A549 (cell line): ENCODE data around the gene OR2AK2. TPM values are rescaled to one million over a fixed set of nuclear protein-coding genes. Genes with fewer than 3 reads are reported as not detected.
A peak's percentile ranks its signal among the peaks of the same experiment; 100 is the strongest.
"Not testable (repeated sequence)": the region's sequence is repeated elsewhere in the genome, so short reads cannot be mapped to it uniquely, and the experiment has no call there.

Experiments used
- ATAC-seq, 2 experiments: fragments of 200-7000 bp in 1 of 2; fragments of >200 bp in 1 of 2; cut with Nextera tagmentation in 1 of 2; cut with Tn5 transposase in 1 of 2; 3 replicates each; pipeline versions ENCODE4 v1.8.0 to v1.9.1; 2018 to 2020; ENCODE audit warnings: mild to moderate bottlenecking in 1 of 2, moderate library complexity in 1 of 2
- CTCF ChIA-PET: fragments of 300-600 bp; sonication (Branson Sonifier 250); formaldehyde crosslinking; extraction: SDS; loops from one replicate; lab custom pipeline; 2021; ENCODE audit warnings: antibody characterized with exemption, inconsistent platforms; lab: Yijun Ruan, JAX
- POLR2A ChIA-PET: fragments of 350-600 bp; formaldehyde crosslinking; extraction: SDS; loops from one replicate; lab custom pipeline; 2021; ENCODE audit warnings: antibody characterized with exemption, inconsistent platforms; lab: Yijun Ruan, JAX
- DNase-seq, 2 experiments: peaks; one replicate each; pipeline versions ENCODE4 v3.0.0 to v3.0.0-alpha.2; 2011 to 2016; ENCODE audit warnings: low read depth in 1 of 2, low spot score in 1 of 2
- FAIRE-seq: peaks from 2 replicates; lab custom pipeline; 2011; peaks lifted over from hg19 to GRCh38; lab: Jason Lieb, UNC
- H3K27ac ChIP-seq, 2 experiments: fragments of >200 bp; sonication (Bioruptor Twin); formaldehyde crosslinking; 3 replicates each; pipeline ENCODE4 v1.5.1; 2016 to 2017
- H3K4me1 ChIP-seq: fragments of >200 bp; sonication (Bioruptor Twin); formaldehyde crosslinking; 3 replicates; pipeline ENCODE4 v1.6.1; 2016
- H3K4me2 ChIP-seq: fragments of >200 bp; sonication (Bioruptor Twin); formaldehyde crosslinking; 3 replicates; pipeline ENCODE4 v1.6.1; 2016
- H3K4me3 ChIP-seq: fragments of >200 bp; sonication (Bioruptor Twin); formaldehyde crosslinking; 3 replicates; pipeline ENCODE4 v1.5.1; 2016
- H3K9me3 ChIP-seq: fragments of >200 bp; sonication (Bioruptor Twin); formaldehyde crosslinking; 3 replicates; pipeline ENCODE4 v1.6.1; 2016
- ATOH8 ChIP-seq: fragments of 250-450 bp; sonication (Bioruptor Pico); IDR thresholded peaks from 2 replicates; pipeline ENCODE4 v1.5.0; 2020; ENCODE audit warnings: low read depth, mild to moderate bottlenecking, moderate library complexity
- BHLHE40 ChIP-seq: IDR thresholded peaks from 2 replicates; pipeline ENCODE4 v1.6.1; 2012; ENCODE audit warnings: low read depth, low read length, inconsistent platforms
- CBX2 ChIP-seq: fragments of 200-600 bp; sonication (generic); IDR thresholded peaks from 2 replicates; pipeline ENCODE4 v1.6.1; 2016; ENCODE audit warnings: low read depth, mild to moderate bottlenecking, borderline replicate concordance
- CBX8 ChIP-seq: fragments of 200-600 bp; sonication (generic); IDR thresholded peaks from 2 replicates; pipeline ENCODE4 v1.6.1; 2016
- CEBPB ChIP-seq, 2 experiments: fragments of >200 bp in 1 of 2; sonication (Bioruptor Twin) in 1 of 2; formaldehyde crosslinking in 1 of 2; IDR thresholded peaks; 2 replicates each; pipeline ENCODE4 v1.6.1; 2012 to 2016
- CHD2 ChIP-seq: fragments of 150-350 bp; IDR thresholded peaks from 2 replicates; pipeline ENCODE4 v1.6.1; 2014; ENCODE audit warnings: low read length; ENCODE audit not compliant: partially characterized antibody
- CHD4 ChIP-seq: fragments of 200-600 bp; sonication (generic); IDR thresholded peaks from 2 replicates; pipeline ENCODE4 v1.6.1; 2016; ENCODE audit warnings: antibody characterized with exemption, mild to moderate bottlenecking, borderline replicate concordance
- CTCF ChIP-seq: fragments of >200 bp; sonication (Bioruptor Twin); formaldehyde crosslinking; IDR thresholded peaks from 3 replicates; pipeline ENCODE4 v1.5.1; 2016
- EP300 ChIP-seq, 2 experiments: fragments of >200 bp; sonication (Bioruptor Twin); formaldehyde crosslinking; IDR thresholded peaks; 2 replicates in 1 of 2; 3 replicates in 1 of 2; pipeline ENCODE4 v1.6.1; 2016 to 2017
- ESRRA ChIP-seq: fragments of 150-350 bp; IDR thresholded peaks from 2 replicates; pipeline ENCODE4 v1.6.1; 2014; ENCODE audit warnings: mild to moderate bottlenecking, low read length, borderline replicate concordance
- FOSB ChIP-seq: fragments of 250-450 bp; sonication (Bioruptor Pico); IDR thresholded peaks from 2 replicates; pipeline ENCODE4 v1.5.0; 2020; ENCODE audit warnings: mild to moderate bottlenecking, moderate library complexity
- HDAC2 ChIP-seq: fragments of 200-600 bp; sonication (generic); IDR thresholded peaks from 2 replicates; pipeline ENCODE4 v1.6.1; 2016
- HOXA7 ChIP-seq: fragments of 250-450 bp; sonication (Bioruptor Pico); IDR thresholded peaks from 2 replicates; pipeline ENCODE4 v1.5.0; 2020; ENCODE audit warnings: mild to moderate bottlenecking, moderate library complexity
- HOXB5 ChIP-seq: fragments of 250-450 bp; sonication (Bioruptor Pico); IDR thresholded peaks from 2 replicates; pipeline ENCODE4 v1.5.0; 2020; ENCODE audit warnings: mild to moderate bottlenecking, moderate library complexity
- JUN ChIP-seq, 2 experiments: fragments of >200 bp; sonication (Bioruptor Twin); formaldehyde crosslinking; IDR thresholded peaks; 2 replicates in 1 of 2; 3 replicates in 1 of 2; pipeline ENCODE4 v1.6.1; 2016 to 2017
- JUNB ChIP-seq: fragments of >200 bp; sonication (Bioruptor Twin); formaldehyde crosslinking; IDR thresholded peaks from 2 replicates; pipeline ENCODE4 v1.6.1; 2016
- KDM1A ChIP-seq: fragments of 200-600 bp; sonication (generic); IDR thresholded peaks from 2 replicates; pipeline ENCODE4 v1.6.1; 2016; ENCODE audit warnings: low read depth, mild to moderate bottlenecking
- MAZ ChIP-seq: fragments of 150-350 bp; IDR thresholded peaks from 2 replicates; pipeline ENCODE4 v1.6.1; 2014; ENCODE audit warnings: antibody characterized with exemption, low read depth, low read length, borderline replicate concordance
- NFE2L2 ChIP-seq: fragments of 150-350 bp; conservative IDR thresholded peaks from 2 replicates; pipeline ENCODE4 v1.6.1; 2014; ENCODE audit warnings: low read length
- POLR2A ChIP-seq: IDR thresholded peaks from 2 replicates; pipeline ENCODE4 v1.6.1; 2012; ENCODE audit warnings: mild to moderate bottlenecking, low read length
- RAD21 ChIP-seq, 2 experiments: fragments of >200 bp in 1 of 2; sonication (Bioruptor Twin) in 1 of 2; formaldehyde crosslinking in 1 of 2; IDR thresholded peaks in 1 of 2; conservative IDR thresholded peaks in 1 of 2; 2 replicates in 1 of 2; 3 replicates in 1 of 2; pipeline ENCODE4 v1.6.1; 2012 to 2018; ENCODE audit warnings: inconsistent platforms in 1 of 2
- RCOR1 ChIP-seq: fragments of 150-350 bp; IDR thresholded peaks from 2 replicates; pipeline ENCODE4 v1.6.1; 2014; ENCODE audit warnings: antibody characterized with exemption, low read length, low read depth
- RNF2 ChIP-seq: fragments of 200-600 bp; sonication (generic); IDR thresholded peaks from 2 replicates; pipeline ENCODE4 v1.6.1; 2016; ENCODE audit warnings: low read depth, mild to moderate bottlenecking, antibody characterized with exemption, moderate library complexity, borderline replicate concordance
- ZFP36 ChIP-seq: fragments of 450-650 bp; IDR thresholded peaks from 2 replicates; pipeline ENCODE4 v1.6.1; 2014; ENCODE audit warnings: borderline replicate concordance; ENCODE audit not compliant: partially characterized antibody
- WGBS: methylation state at CpG from one replicate; pipeline ENCODE4 v1.1.6; 2017; ENCODE audit errors: missing lambda C conversion rate; 5-methylcytosine and 5-hydroxymethylcytosine counted together
- polyA plus RNA-seq, 4 experiments: library from polyadenylated mRNA; depleted of rRNA in 3 of 4; stranded (reverse); fragments of >200 nt; fragmentation: RNase III in 1 of 4; extraction: RNeasy Plus Mini Kit Qiagen cat#74134 plus additional on column Dnase treatment in 1 of 4; gene quantifications; 2 replicates in 3 of 4; 3 replicates in 1 of 4; pipeline ENCODE4 v1.2.3, GENCODE V29; 2011 to 2017
- TF ChIP-seq, protein P1 (sequence below): fragments of 150-350 bp; IDR thresholded peaks from 2 replicates; pipeline ENCODE4 v1.6.1; 2014; ENCODE audit warnings: low read depth, mild to moderate bottlenecking, low read length
- TF ChIP-seq, protein P2 (sequence below): fragments of 200-600 bp; sonication (generic); IDR thresholded peaks from 2 replicates; pipeline ENCODE4 v1.6.1; 2016; ENCODE audit warnings: antibody characterized with exemption, mild to moderate bottlenecking, moderate library complexity

OR2AK2 gene
- polyA plus RNA-seq, 2 of the 4 experiments (the other 2 are of a cell fraction) = not detected

DNA sequence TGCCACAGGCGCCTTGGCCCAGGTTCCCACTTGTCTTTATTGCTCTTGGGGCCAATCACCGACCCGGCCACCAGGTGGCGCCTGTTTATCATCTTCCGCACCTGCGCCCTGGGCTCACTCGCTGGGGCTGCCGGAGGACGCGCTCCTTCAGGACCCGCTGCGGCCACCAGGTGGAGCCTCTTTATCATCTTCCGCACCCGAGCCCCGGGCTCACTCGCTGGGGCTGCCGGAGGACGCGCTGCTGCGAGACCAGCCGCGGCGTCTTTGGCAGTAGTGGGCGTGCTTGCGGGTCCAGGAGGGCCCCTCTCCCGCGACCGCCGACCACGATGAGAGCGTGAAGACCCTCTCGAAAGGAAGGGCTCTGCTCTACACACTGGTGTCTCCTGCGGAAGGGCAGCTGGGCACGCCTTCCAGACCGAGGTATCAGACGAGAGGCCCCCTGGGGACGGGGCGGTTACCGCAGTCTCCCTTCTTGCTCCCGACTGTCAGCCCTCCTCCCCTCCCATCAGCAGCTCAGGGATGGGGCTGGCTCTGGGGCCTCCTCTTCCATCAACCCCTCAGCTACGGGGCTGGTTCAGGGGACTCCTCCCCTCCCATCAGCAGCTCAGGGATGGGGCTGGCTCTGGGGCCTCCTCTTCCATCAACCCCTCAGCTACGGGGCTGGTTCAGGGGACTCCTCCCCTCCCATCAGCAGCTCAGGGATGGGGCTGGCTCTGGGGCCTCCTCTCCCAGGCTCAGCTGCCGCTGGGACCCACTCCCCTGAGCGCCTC is 27.9 kb upstream of the OR2AK2 start:
- FAIRE-seq, POLR2A ChIA-PET, H3K9me3 ChIP-seq, CTCF ChIA-PET, H3K4me1 ChIP-seq, H3K27ac ChIP-seq, H3K4me3 ChIP-seq, H3K4me2 ChIP-seq: not testable (repeated sequence)
- peak in 1 of 2 experiments; percentile 83; a peak in 3 of 6 replicates for ATAC-seq
- TF ChIP-seq RAD21 (conservative IDR thresholded peaks at IDR 0.05 in 1 of 2, IDR thresholded peaks at IDR 0.05 in 1 of 2) = peak in 1 of 2 experiments; percentile 14; a peak in 1 of 5 replicates
- WGBS = 66% methylated on average over 42 of the region's 44 CpGs
- peak in 1 of 2 experiments; percentile 39 for DNase-seq

DNA sequence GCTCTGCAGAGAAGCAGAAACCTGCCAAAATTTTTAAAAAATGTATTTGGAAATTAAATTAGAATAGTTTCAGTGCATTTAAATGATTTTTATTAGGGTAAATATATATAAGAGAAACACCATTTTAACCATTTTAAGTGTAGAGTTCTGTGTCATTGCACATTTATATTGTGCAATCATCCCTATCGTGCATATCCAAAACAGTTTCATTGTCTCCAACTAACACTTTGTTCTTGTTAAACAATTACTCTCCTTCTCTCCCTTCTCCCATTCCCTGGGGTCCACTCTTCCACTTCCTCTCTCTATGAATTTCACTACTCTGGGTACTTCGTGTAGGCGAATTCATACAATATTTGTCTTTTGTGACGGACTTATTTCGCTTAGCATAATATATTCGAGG is 22.4 kb upstream of the OR2AK2 start:
- CTCF ChIA-PET = no interaction called here
- H3K4me2 ChIP-seq = no peak overlapping the region
- H3K4me3 ChIP-seq = no peak overlapping the region
- DNase-seq (no peak), FAIRE-seq (no peak)
- WGBS = 10% methylated on average over 6 of the region's 6 CpGs
- POLR2A ChIA-PET = no interaction called here
- H3K9me3 ChIP-seq = no peaks in the 10 kb centered on the region
- no peak overlapping the region for H3K27ac ChIP-seq
- no peaks in the 10 kb centered on the region for H3K4me1 ChIP-seq
- TF ChIP-seq, protein P1, sequence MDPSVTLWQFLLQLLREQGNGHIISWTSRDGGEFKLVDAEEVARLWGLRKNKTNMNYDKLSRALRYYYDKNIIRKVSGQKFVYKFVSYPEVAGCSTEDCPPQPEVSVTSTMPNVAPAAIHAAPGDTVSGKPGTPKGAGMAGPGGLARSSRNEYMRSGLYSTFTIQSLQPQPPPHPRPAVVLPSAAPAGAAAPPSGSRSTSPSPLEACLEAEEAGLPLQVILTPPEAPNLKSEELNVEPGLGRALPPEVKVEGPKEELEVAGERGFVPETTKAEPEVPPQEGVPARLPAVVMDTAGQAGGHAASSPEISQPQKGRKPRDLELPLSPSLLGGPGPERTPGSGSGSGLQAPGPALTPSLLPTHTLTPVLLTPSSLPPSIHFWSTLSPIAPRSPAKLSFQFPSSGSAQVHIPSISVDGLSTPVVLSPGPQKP = no peak
- no peak for TF ChIP-seq BHLHE40
- TF ChIP-seq JUN (IDR thresholded peaks at IDR 0.05) = no peak
- no peak for TF ChIP-seq KDM1A
- TF ChIP-seq CBX8 = no peak
- TF ChIP-seq CTCF = no peak
- TF ChIP-seq EP300 (IDR thresholded peaks at IDR 0.05) = no peak
- TF ChIP-seq RNF2 = no peak
- TF ChIP-seq, all 56 proteins: peak for 0
- ATAC-seq = no peak

GRCh38 chr1:247948558-247948957 is 16.5 kb upstream of the OR2AK2 start, which contains the start of gene OR2L8:
Gene OR2L8, plus strand, starts transcription at chr1:247948858. Its CDS starts 0 bp downstream, at chr1:247948858.
- POLR2A ChIA-PET = no interaction called here
- TF ChIP-seq JUNB = no peak
- TF ChIP-seq CHD2 = no peak
- TF ChIP-seq, protein P2, sequence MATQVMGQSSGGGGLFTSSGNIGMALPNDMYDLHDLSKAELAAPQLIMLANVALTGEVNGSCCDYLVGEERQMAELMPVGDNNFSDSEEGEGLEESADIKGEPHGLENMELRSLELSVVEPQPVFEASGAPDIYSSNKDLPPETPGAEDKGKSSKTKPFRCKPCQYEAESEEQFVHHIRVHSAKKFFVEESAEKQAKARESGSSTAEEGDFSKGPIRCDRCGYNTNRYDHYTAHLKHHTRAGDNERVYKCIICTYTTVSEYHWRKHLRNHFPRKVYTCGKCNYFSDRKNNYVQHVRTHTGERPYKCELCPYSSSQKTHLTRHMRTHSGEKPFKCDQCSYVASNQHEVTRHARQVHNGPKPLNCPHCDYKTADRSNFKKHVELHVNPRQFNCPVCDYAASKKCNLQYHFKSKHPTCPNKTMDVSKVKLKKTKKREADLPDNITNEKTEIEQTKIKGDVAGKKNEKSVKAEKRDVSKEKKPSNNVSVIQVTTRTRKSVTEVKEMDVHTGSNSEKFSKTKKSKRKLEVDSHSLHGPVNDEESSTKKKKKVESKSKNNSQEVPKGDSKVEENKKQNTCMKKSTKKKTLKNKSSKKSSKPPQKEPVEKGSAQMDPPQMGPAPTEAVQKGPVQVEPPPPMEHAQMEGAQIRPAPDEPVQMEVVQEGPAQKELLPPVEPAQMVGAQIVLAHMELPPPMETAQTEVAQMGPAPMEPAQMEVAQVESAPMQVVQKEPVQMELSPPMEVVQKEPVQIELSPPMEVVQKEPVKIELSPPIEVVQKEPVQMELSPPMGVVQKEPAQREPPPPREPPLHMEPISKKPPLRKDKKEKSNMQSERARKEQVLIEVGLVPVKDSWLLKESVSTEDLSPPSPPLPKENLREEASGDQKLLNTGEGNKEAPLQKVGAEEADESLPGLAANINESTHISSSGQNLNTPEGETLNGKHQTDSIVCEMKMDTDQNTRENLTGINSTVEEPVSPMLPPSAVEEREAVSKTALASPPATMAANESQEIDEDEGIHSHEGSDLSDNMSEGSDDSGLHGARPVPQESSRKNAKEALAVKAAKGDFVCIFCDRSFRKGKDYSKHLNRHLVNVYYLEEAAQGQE = no peak
- no peak for TF ChIP-seq POLR2A
- TF ChIP-seq RCOR1 = no peak
- no peak for TF ChIP-seq KDM1A
- no peak for TF ChIP-seq HDAC2
- no peak for TF ChIP-seq CBX2
- no peak for TF ChIP-seq ZFP36
- TF ChIP-seq ESRRA = no peak
- no peak for TF ChIP-seq HOXB5
- no peak for TF ChIP-seq FOSB (CRISPR knock-in tag)
- no peak for TF ChIP-seq CEBPB (IDR thresholded peaks at IDR 0.05)
- no peak for TF ChIP-seq HOXA7 (CRISPR knock-in tag)
- no peak for TF ChIP-seq ATOH8
- no peak for TF ChIP-seq MAZ
- no peak for TF ChIP-seq CHD4
- no peak for TF ChIP-seq NFE2L2

More at GRCh38 chr1:247948558-247948957, 16.5 kb upstream of the OR2AK2 start, which contains the start of gene OR2L8:
- no peak within 1 kb of the TSS for H3K4me2 ChIP-seq
- no peak within 1 kb of the TSS for H3K4me3 ChIP-seq
- DNase-seq = no peak
- no peak for FAIRE-seq
- H3K4me1 ChIP-seq = no peaks in the 10 kb centered on the region
- 17% methylated on average over 3 of the region's 3 CpGs for WGBS
- no peak within 1 kb of the TSS for H3K27ac ChIP-seq
- ATAC-seq = no peak
- no peaks in the 10 kb centered on the region; the same call in 2 of the 3 replicates for H3K9me3 ChIP-seq
- CTCF ChIA-PET = no interaction called here
